Suprapubic skin (tissue), 4 donors: Measurements from ENCODE around the gene NFKBIA.

Experiments
- CTCF ChIP-seq, 2 donors: fragments of 200-600 bp in 1 of 2; fragments of 450-650 bp in 1 of 2; sonication (generic) in 1 of 2; IDR thresholded peaks; one replicate each; pipeline ENCODE4 v1.5.1; 2016 to 2019; ENCODE audit warnings: antibody characterized with exemption in 2 of 2, mild to moderate bottlenecking in 1 of 2, moderate library complexity in 1 of 2
- EP300 ChIP-seq: sonication (generic); formaldehyde crosslinking; IDR thresholded peaks from one replicate; pipeline ENCODE4 v1.6.1; 2017; ENCODE audit warnings: antibody characterized with exemption
- POLR2A ChIP-seq, 2 donors: fragments of 450-650 bp; IDR thresholded peaks; one replicate each; pipeline ENCODE4 v1.6.1; 2017; ENCODE audit warnings: antibody characterized with exemption in 2 of 2, mild to moderate bottlenecking in 2 of 2, moderate library complexity in 2 of 2
- POLR2AphosphoS5 ChIP-seq, 3 donors: sonication (generic); formaldehyde crosslinking; IDR thresholded peaks; one replicate each; pipeline ENCODE4 v1.6.1; 2017; ENCODE audit warnings: antibody characterized with exemption in 3 of 3

- TF ChIP-seq CTCF (IDR thresholded peaks at IDR 0.05) (no peak), POLR2AphosphoS5 (IDR thresholded peaks at IDR 0.05) (no peak), EP300 (no peak), POLR2A (IDR thresholded peaks at IDR 0.05) (no peak)
Observed at GRCh38 chr14:35394326-35395013, 10.1 kb downstream of the NFKBIA start.
